Skeletal muscle satellite cell (primary cell): Measurements from ENCODE around the gene VMP1.
A peak's percentile ranks its signal among the peaks of the same experiment; 100 is the strongest.
"Not testable (repeated sequence)": the region's sequence is repeated elsewhere in the genome, so short reads cannot be mapped to it uniquely, and the experiment has no call there.

Source experiments
- H3K27me3 ChIP-seq: 2 replicates; pipeline ENCODE4 v1.7.0; 2013; ENCODE audit warnings: low read length; ENCODE audit not compliant: control insufficient read depth, insufficient read depth
- H3K36me3 ChIP-seq: 2 replicates; pipeline ENCODE4 v1.7.0; 2013; ENCODE audit warnings: mild to moderate bottlenecking, control low read depth, low read length; ENCODE audit not compliant: insufficient read depth
- H3K4me1 ChIP-seq: 2 replicates; pipeline ENCODE4 v1.7.0; 2013; ENCODE audit warnings: low read length; ENCODE audit not compliant: control insufficient read depth, insufficient read depth
- H3K4me2 ChIP-seq: 2 replicates; pipeline ENCODE4 v1.7.0; 2013; ENCODE audit warnings: mild to moderate bottlenecking, low read length
- H3K4me3 ChIP-seq: 2 replicates; pipeline ENCODE4 v1.7.0; 2013; ENCODE audit warnings: low read length
- H3K9ac ChIP-seq: 2 replicates; pipeline ENCODE4 v1.7.0; 2013; ENCODE audit warnings: mild to moderate bottlenecking, low read depth, low read length, moderate library complexity
- H3K9me3 ChIP-seq: replicated peaks from 2 replicates; pipeline ENCODE4 v1.7.0; 2013; ENCODE audit warnings: mild to moderate bottlenecking, control low read depth, low read length

Gene VMP1

GRCh38 chr17:59756236-59756818, 48.9 kb downstream of the VMP1 start:
- H3K9ac ChIP-seq, result peak overlapping the region; percentile 70
- no peaks in the 10 kb centered on the region for H3K36me3 ChIP-seq
- H3K4me2 ChIP-seq, result peak overlapping the region; percentile 45
- H3K4me3 ChIP-seq, result peak overlapping the region; percentile 22
- no peaks in the 10 kb centered on the region for H3K27me3 ChIP-seq
- H3K9me3 ChIP-seq, result no peaks in the 10 kb centered on the region
- H3K4me1 ChIP-seq, result peaks cover 39% of the 10 kb centered on the region

- no peak overlapping the region for H3K4me3 ChIP-seq
- no peaks in the 10 kb centered on the region for H3K9me3 ChIP-seq
- H3K27me3 ChIP-seq, result no peaks in the 10 kb centered on the region
- H3K9ac ChIP-seq, result peak overlapping the region; percentile 70
- peaks cover 46% of the 10 kb centered on the region for H3K4me1 ChIP-seq
- no peaks in the 10 kb centered on the region for H3K36me3 ChIP-seq
- no peak overlapping the region for H3K4me2 ChIP-seq
These were observed 49.6 kb downstream of the VMP1 start for GRCh38 chr17:59757043-59757442.

GRCh38 chr17:59757470-59757869, 50.0 kb downstream of the VMP1 start:
- H3K4me1 ChIP-seq, result peaks cover 50% of the 10 kb centered on the region
- no peak overlapping the region for H3K4me3 ChIP-seq
- peak overlapping the region; percentile 70 for H3K9ac ChIP-seq
- no peaks in the 10 kb centered on the region for H3K9me3 ChIP-seq
- H3K4me2 ChIP-seq, result no peak overlapping the region
- H3K36me3 ChIP-seq, result no peaks in the 10 kb centered on the region
- no peaks in the 10 kb centered on the region for H3K27me3 ChIP-seq

- H3K36me3 ChIP-seq, result no peaks in the 10 kb centered on the region
- peaks cover 54% of the 10 kb centered on the region for H3K4me1 ChIP-seq
These were observed 50.5 kb downstream of the VMP1 start for GRCh38 chr17:59757881-59758385.

GRCh38 chr17:59758998-59759651, 51.7 kb downstream of the VMP1 start:
- not testable (repeated sequence) for H3K27me3 ChIP-seq, H3K9ac ChIP-seq, H3K4me2 ChIP-seq, H3K36me3 ChIP-seq, H3K9me3 ChIP-seq, H3K4me3 ChIP-seq
- peaks cover 59% of the 10 kb centered on the region for H3K4me1 ChIP-seq

More at GRCh38 chr17:59757881-59758385, 50.5 kb downstream of the VMP1 start:
- Histone ChIP-seq H3K4me2 (no peak overlapping the region), H3K9me3 (no peaks in the 10 kb centered on the region), H3K27me3 (no peaks in the 10 kb centered on the region), H3K4me3 (no peak overlapping the region), H3K9ac (no peak overlapping the region)

- H3K4me2 ChIP-seq, result no peak overlapping the region
- no peak overlapping the region for H3K9ac ChIP-seq
- no peaks in the 10 kb centered on the region for H3K9me3 ChIP-seq
- H3K4me3 ChIP-seq, result no peak overlapping the region
- H3K36me3 ChIP-seq, result peaks cover 3% of the 10 kb centered on the region
- peaks cover 60% of the 10 kb centered on the region for H3K4me1 ChIP-seq
- H3K27me3 ChIP-seq, result no peaks in the 10 kb centered on the region
These were observed 52.7 kb downstream of the VMP1 start for GRCh38 chr17:59760160-59760559.

GRCh38 chr17:59761385-59762048, 54.1 kb downstream of the VMP1 start:
- Histone ChIP-seq H3K9me3 (no peaks in the 10 kb centered on the region), H3K4me1 (peaks cover 47% of the 10 kb centered on the region), H3K4me2 (peak overlapping the region; percentile 13), H3K9ac (peak overlapping the region; percentile 68), H3K27me3 (no peaks in the 10 kb centered on the region), H3K4me3 (no peak overlapping the region), H3K36me3 (peaks cover 5% of the 10 kb centered on the region)

- Histone ChIP-seq H3K4me3 (no peak overlapping the region), H3K9ac (peak overlapping the region; percentile 68), H3K9me3 (no peaks in the 10 kb centered on the region), H3K4me1 (peaks cover 42% of the 10 kb centered on the region), H3K36me3 (peaks cover 5% of the 10 kb centered on the region), H3K4me2 (peak overlapping the region; percentile 24), H3K27me3 (no peaks in the 10 kb centered on the region)
These were observed 54.8 kb downstream of the VMP1 start for GRCh38 chr17:59762049-59762823.

- H3K4me1 ChIP-seq, result peaks cover 44% of the 10 kb centered on the region
- H3K9me3 ChIP-seq, result no peaks in the 10 kb centered on the region
- H3K4me3 ChIP-seq, result no peak overlapping the region
- peaks cover 5% of the 10 kb centered on the region for H3K36me3 ChIP-seq
- no peaks in the 10 kb centered on the region for H3K27me3 ChIP-seq
- H3K4me2 ChIP-seq, result peak overlapping the region; percentile 24
- H3K9ac ChIP-seq, result peak overlapping the region; percentile 68
These were observed 55.4 kb downstream of the VMP1 start for GRCh38 chr17:59762824-59763374.

- Histone ChIP-seq H3K9me3 (no peaks in the 10 kb centered on the region), H3K4me2 (peak overlapping the region; percentile 34), H3K36me3 (peaks cover 8% of the 10 kb centered on the region), H3K27me3 (no peaks in the 10 kb centered on the region), H3K4me1 (peaks cover 44% of the 10 kb centered on the region), H3K4me3 (peak overlapping the region; percentile 9), H3K9ac (peak overlapping the region; percentile 68)
These were observed 56.4 kb downstream of the VMP1 start for GRCh38 chr17:59763861-59764260.

GRCh38 chr17:59764292-59764741, 56.9 kb downstream of the VMP1 start:
- Histone ChIP-seq H3K4me1 (peaks cover 46% of the 10 kb centered on the region), H3K9ac (peak overlapping the region; percentile 61), H3K36me3 (peaks cover 8% of the 10 kb centered on the region)

More at GRCh38 chr17:59764292-59764741, 56.9 kb downstream of the VMP1 start:
- Histone ChIP-seq H3K27me3 (no peaks in the 10 kb centered on the region), H3K4me3 (peak overlapping the region; percentile 9), H3K9me3 (no peaks in the 10 kb centered on the region), H3K4me2 (peak overlapping the region; percentile 34)
